A673 (cell line): ENCODE measurements around the gene HRC.

Source experiments
- CTCF ChIP-seq: fragments of 300-800, 200-600 bp; sonication (generic); conservative IDR thresholded peaks from 2 replicates; pipeline ENCODE4 v1.5.1; 2017; ENCODE audit warnings: low read depth, mild to moderate bottlenecking, antibody characterized with exemption, low read length, moderate library complexity, mixed read lengths
- EZH2 ChIP-seq: fragments of 200-600 bp; sonication (generic); IDR thresholded peaks from 2 replicates; pipeline ENCODE4 v1.6.1; 2017; ENCODE audit warnings: borderline replicate concordance, low read depth, mild to moderate bottlenecking, mixed read lengths, antibody characterized with exemption, low read length; ENCODE audit not compliant: poor library complexity, severe bottlenecking

DNA sequence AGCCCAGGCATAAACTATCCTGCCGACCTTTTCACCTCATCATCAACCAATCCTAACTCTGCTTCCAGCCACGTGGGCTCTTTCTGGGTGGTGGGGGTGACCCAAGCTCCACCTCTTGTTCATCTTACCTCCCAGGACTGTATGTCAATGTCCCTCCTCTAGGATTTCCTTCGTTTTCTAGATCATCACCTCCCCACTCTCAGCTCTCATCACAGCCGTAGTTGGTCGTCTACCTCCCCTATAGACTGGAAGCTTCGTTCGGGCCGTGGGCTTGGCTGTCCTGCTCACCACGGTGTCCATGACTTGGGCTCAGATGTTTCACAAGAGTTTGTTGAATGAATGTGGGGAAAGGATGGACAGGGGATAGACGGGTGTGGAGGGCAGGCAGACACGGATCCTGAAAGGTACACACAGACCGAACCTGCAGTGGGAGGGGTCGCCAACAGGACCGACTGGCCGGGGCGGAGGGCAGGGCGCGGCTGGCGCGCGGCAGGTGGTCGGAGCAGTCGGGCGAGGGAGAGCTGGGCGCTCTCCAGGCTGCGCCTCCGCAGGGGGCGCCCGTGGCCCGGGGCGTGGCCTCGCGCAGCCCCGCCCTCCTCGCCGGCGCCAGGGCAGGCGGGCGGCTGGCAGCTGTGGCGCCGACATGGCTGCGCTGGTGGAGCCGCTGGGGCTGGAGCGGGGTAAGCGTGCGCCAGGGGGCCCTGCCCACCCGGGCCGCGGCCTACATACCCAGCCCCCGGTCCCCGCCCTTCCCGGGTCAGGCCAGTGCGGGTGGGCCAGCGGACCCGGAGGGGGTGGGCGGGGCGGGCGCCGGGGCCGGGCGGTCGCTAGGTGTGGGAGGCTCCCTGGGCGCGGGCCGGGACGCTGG, 41.2 kb downstream of the HRC start, which contains the start of gene LIN7B:
- TF ChIP-seq CTCF (peak; percentile 32; the same call in 1 of the 2 replicates), EZH2 (no peak)
